Non-pigmented ciliary epithelial cell (primary cell): Measurements from ENCODE around the gene EMC1.
"Not testable (repeated sequence)": the region's sequence is repeated elsewhere in the genome, so short reads cannot be mapped to it uniquely, and the experiment has no call there.

Experiments
- DNase-seq: peaks from one replicate; pipeline ENCODE4 v3.0.0-alpha.2; 2010; ENCODE audit warnings: low read depth

The EMC1 gene

GRCh38 chr1:19216585-19216984 lies 34.7 kb downstream of the EMC1 start:
- DNase-seq: not testable (repeated sequence)

GRCh38 chr1:19213580-19213979 lies 37.7 kb downstream of the EMC1 start:
- DNase-seq: no peak

GRCh38 chr1:19212167-19212566 lies 39.2 kb downstream of the EMC1 start:
- DNase-seq: no peak

- DNase-seq: no peak
These were observed 40.4 kb downstream of the EMC1 start for GRCh38 chr1:19210772-19211549.

- DNase-seq: peak; percentile 55
These were observed 41.1 kb downstream of the EMC1 start, which contains the start of gene UBR4 for GRCh38 chr1:19209990-19210771. Gene UBR4, minus strand, starts transcription at chr1:19210266. Its CDS starts 18 bp downstream, at chr1:19210248.

GRCh38 chr1:19209439-19209989 lies 41.8 kb downstream of the EMC1 start:
- no peak for DNase-seq

- no peak for DNase-seq
These were observed 42.5 kb downstream of the EMC1 start for GRCh38 chr1:19208710-19209438.

GRCh38 chr1:19206947-19207346 lies 44.4 kb downstream of the EMC1 start:
- no peak for DNase-seq

- DNase-seq: no peak
These were observed 45.5 kb downstream of the EMC1 start for GRCh38 chr1:19205845-19206244.

- no peak for DNase-seq
These were observed 45.9 kb downstream of the EMC1 start for GRCh38 chr1:19205403-19205802.

GRCh38 chr1:19204446-19205266 lies 46.7 kb downstream of the EMC1 start:
- no peak for DNase-seq

- no peak for DNase-seq
These were observed 47.9 kb downstream of the EMC1 start for GRCh38 chr1:19203440-19203839.

- no peak for DNase-seq
These were observed 48.9 kb downstream of the EMC1 start for GRCh38 chr1:19202396-19202795.

- no peak for DNase-seq
These were observed 51.2 kb downstream of the EMC1 start for GRCh38 chr1:19199969-19200604.

GRCh38 chr1:19199329-19199968 lies 51.9 kb downstream of the EMC1 start:
- DNase-seq: no peak

GRCh38 chr1:19198820-19199219 lies 52.5 kb downstream of the EMC1 start:
- DNase-seq: no peak

- DNase-seq: no peak
These were observed 53.5 kb downstream of the EMC1 start for GRCh38 chr1:19197845-19198244.

GRCh38 chr1:19196331-19196730 lies 55.0 kb downstream of the EMC1 start:
- no peak for DNase-seq

- DNase-seq: no peak
These were observed 58.3 kb downstream of the EMC1 start for GRCh38 chr1:19193004-19193403.

- DNase-seq: no peak
These were observed 59.5 kb downstream of the EMC1 start for GRCh38 chr1:19191811-19192210.
